ENCODE measurements around the gene OSBPL8.

- TF ChIP-seq CTCF (IDR thresholded peaks at IDR 0.05) = no peak
- TF ChIP-seq POLR2AphosphoS5 (IDR thresholded peaks at IDR 0.05) = no peak
- no peak for TF ChIP-seq EP300 (IDR thresholded peaks at IDR 0.05)
Measured at GRCh38 chr12:76384560-76384959, 175.0 kb downstream of the OSBPL8 start.

All from sigmoid colon (tissue), 4 donors.